Islet precursor cell (in vitro differentiated cells): Measurements from ENCODE around the gene GLCCI1.
A peak's percentile ranks its signal among the peaks of the same experiment; 100 is the strongest.

Source experiments
- DNase-seq: peaks from one replicate; pipeline ENCODE4 v3.0.0-alpha.2; 2018

The GLCCI1 gene

GRCh38 chr7:7964250-7964649 is 4.3 kb upstream of the GLCCI1 start:
- DNase-seq: no peak

- DNase-seq: no peak
Observed at GRCh38 chr7:7964691-7965090, 3.9 kb upstream of the GLCCI1 start.

GRCh38 chr7:7965301-7965700 is 3.3 kb upstream of the GLCCI1 start:
- no peak for DNase-seq

GRCh38 chr7:7966141-7966734 is 2.4 kb upstream of the GLCCI1 start:
- DNase-seq: no peak

GRCh38 chr7:7967886-7968543 is 581 bp upstream of the GLCCI1 start:
- DNase-seq: no peak

- peak; percentile 64 for DNase-seq
Observed at GRCh38 chr7:7969306-7970236, 975 bp downstream of the GLCCI1 start.

- no peak for DNase-seq
Observed at GRCh38 chr7:7970237-7970530, 1.6 kb downstream of the GLCCI1 start.

- DNase-seq: no peak
Observed at GRCh38 chr7:7970531-7971307, 2.1 kb downstream of the GLCCI1 start.

GRCh38 chr7:7971308-7972040 is 2.9 kb downstream of the GLCCI1 start:
- no peak for DNase-seq

- no peak for DNase-seq
Observed at GRCh38 chr7:7972128-7972527, 3.5 kb downstream of the GLCCI1 start.

GRCh38 chr7:7972922-7973594 is 4.5 kb downstream of the GLCCI1 start:
- no peak for DNase-seq

- DNase-seq: no peak
Observed at GRCh38 chr7:7976677-7977076, 8.1 kb downstream of the GLCCI1 start.

GRCh38 chr7:7977774-7978173 is 9.2 kb downstream of the GLCCI1 start:
- DNase-seq: no peak

- no peak for DNase-seq
Observed at GRCh38 chr7:7978860-7979259, 10.3 kb downstream of the GLCCI1 start.

GRCh38 chr7:7979558-7979957 is 11.0 kb downstream of the GLCCI1 start:
- DNase-seq: no peak

- no peak for DNase-seq
Observed at GRCh38 chr7:7980134-7980533, 11.5 kb downstream of the GLCCI1 start.

- DNase-seq: no peak
Observed at GRCh38 chr7:7982904-7983303, 14.3 kb downstream of the GLCCI1 start.

- no peak for DNase-seq
Observed at GRCh38 chr7:7984424-7984823, 15.8 kb downstream of the GLCCI1 start.

GRCh38 chr7:7988706-7989105 is 20.1 kb downstream of the GLCCI1 start:
- no peak for DNase-seq

- no peak for DNase-seq
Observed at GRCh38 chr7:7989133-7989532, 20.5 kb downstream of the GLCCI1 start.

- DNase-seq: no peak
Observed at GRCh38 chr7:7989616-7990440, 21.2 kb downstream of the GLCCI1 start.
